ENCODE measurements around the gene SLC16A8.

SLC16A8 gene

DNA sequence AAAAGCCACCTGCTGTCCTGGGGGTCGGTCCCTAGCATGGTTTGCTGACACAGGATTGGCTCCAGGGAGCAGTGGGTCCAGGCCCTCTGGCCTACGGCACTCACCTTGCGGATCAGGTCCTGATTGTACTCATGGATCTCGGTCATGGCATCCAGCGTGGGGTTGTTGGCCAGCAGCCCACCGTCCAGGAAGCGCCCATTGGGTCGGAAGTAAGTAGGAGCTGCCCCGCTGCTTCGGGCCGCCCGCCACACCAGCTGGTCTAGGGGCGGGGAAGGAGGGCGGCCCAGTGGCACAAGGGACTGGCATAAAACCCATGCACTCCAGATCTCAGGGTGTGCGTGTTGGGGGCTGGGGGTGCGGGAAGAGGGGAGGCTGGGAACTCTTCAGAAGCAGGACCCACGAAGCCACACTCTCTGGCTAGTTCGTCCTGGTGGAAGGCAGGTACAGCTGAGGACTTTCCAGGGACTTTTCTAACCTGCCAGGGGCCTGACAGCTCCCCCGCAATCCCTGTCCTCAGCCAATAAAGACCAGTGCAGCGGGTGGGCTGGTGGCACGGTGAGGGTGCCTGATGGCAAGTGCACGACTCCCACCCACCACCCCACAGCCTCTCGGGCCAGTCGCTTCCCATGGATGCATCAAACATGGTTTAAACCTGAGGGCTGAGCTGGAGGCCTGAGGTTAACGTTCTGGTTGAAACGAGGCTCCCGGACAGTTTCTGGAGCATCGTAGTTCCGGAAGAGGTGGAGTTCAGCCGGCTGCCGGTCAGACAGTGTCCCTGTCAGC lies 31.6 kb upstream of the SLC16A8 start:
- Histone ChIP-seq H3K4me2 (no peak overlapping the region), H3K27ac (no peak overlapping the region), H3K79me2 (ENCODE audit: insufficient read depth, low read depth) (no peaks in the 10 kb centered on the region), H3K4me3 (IDR thresholded peaks at IDR 0.05; ENCODE audit: insufficient read depth, low read depth, low read length) (no peak overlapping the region), H2AFZ (ENCODE audit: low read depth) (no peak overlapping the region), H3K9ac (no peak overlapping the region), H3K27me3 (ENCODE audit: insufficient read depth, low read depth) (no peaks in the 10 kb centered on the region), H3K36me3 (ENCODE audit: insufficient read depth) (no peaks in the 10 kb centered on the region), H3K4me1 (ENCODE audit: low read depth, poor library complexity, severe bottlenecking) (peaks cover 9% of the 10 kb centered on the region), H4K20me1 (ENCODE audit: insufficient read depth) (no peaks in the 10 kb centered on the region)
- TF ChIP-seq, protein P1, sequence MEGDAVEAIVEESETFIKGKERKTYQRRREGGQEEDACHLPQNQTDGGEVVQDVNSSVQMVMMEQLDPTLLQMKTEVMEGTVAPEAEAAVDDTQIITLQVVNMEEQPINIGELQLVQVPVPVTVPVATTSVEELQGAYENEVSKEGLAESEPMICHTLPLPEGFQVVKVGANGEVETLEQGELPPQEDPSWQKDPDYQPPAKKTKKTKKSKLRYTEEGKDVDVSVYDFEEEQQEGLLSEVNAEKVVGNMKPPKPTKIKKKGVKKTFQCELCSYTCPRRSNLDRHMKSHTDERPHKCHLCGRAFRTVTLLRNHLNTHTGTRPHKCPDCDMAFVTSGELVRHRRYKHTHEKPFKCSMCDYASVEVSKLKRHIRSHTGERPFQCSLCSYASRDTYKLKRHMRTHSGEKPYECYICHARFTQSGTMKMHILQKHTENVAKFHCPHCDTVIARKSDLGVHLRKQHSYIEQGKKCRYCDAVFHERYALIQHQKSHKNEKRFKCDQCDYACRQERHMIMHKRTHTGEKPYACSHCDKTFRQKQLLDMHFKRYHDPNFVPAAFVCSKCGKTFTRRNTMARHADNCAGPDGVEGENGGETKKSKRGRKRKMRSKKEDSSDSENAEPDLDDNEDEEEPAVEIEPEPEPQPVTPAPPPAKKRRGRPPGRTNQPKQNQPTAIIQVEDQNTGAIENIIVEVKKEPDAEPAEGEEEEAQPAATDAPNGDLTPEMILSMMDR (conservative IDR thresholded peaks at IDR 0.05; ENCODE audit: low read depth, low read length), result no peak

DNA sequence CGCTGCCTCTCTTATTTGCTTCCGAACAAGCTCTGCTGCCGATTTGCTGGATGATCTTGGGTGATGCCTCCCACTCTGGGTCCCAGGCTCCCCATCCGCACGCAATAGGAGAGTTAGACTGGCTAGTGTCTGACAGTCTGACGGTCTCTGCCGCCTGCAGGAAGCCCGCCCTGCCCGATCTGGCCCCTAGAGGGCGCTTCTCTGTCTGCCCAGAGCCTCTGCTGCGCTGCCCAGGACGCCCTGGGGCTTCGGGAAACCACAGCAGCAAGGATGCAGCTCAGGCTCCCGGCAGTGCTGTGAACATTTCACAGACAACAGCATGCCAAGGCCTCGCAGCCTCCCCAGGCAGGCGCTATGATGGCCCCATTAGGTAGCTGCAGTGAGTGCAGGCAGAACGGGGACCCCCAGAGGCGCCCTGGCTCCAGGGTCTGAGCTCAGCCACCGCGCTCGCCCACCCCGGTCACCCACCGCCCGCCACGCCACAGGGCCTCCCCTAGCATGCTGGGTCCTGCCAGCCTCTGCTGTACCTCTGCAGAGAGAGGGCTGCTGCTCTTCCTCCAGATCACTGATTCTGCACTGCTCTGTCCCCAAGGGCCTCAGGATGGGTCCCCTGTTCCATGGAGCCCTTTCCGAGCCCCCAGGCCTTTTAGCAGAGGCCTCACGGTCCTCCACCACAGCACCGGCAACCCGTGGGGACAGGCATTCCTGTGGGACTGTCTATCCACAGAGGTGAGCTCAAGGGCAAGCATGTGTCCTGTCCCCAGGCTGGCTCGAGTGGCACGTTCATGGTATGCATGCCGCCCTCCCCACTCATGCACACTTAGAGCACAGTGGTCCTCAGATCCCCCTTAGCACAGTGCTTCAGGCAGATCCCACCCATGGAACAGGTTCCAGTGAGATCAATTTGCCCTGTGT lies 30.8 kb upstream of the SLC16A8 start:
- Histone ChIP-seq H3K4me1 (ENCODE audit: low read depth, poor library complexity, severe bottlenecking) (peaks cover 9% of the 10 kb centered on the region), H3K4me3 (IDR thresholded peaks at IDR 0.05; ENCODE audit: insufficient read depth, low read depth, low read length) (no peak overlapping the region), H3K79me2 (ENCODE audit: insufficient read depth, low read depth) (no peaks in the 10 kb centered on the region), H3K4me2 (peak overlapping the region; percentile 29; the same call in 1 of the 2 replicates), H3K27ac (no peak overlapping the region), H2AFZ (ENCODE audit: low read depth) (no peak overlapping the region), H3K36me3 (ENCODE audit: insufficient read depth) (no peaks in the 10 kb centered on the region), H3K27me3 (ENCODE audit: insufficient read depth, low read depth) (no peaks in the 10 kb centered on the region), H4K20me1 (ENCODE audit: insufficient read depth) (no peaks in the 10 kb centered on the region), H3K9ac (no peak overlapping the region)
- TF ChIP-seq, protein P1 (conservative IDR thresholded peaks at IDR 0.05; ENCODE audit: low read depth, low read length), result peak; percentile 86

DNA sequence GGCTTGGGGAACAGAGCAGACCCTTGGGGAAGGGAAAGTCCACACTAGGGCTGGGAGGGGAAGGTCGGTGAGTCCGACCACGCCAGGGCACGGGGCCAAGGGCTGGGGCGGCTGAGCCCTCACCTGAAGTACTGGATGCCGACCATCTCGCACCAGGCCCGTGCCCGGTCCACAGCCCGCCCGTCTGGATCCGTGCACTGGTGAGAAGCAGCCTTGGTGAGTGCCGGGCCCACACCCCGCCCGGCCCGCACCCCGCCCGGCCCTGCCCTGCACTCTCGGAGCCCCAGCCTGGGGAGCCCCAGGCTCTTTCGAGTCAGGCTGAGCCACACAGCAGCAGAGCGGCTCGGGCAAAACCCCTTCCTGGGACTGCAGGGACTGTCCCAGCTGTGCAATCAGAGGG lies 28.4 kb upstream of the SLC16A8 start:
- H3K4me2 ChIP-seq, result no peak overlapping the region
- no peak overlapping the region for H2AFZ ChIP-seq (ENCODE audit: low read depth)
- H3K36me3 ChIP-seq (ENCODE audit: insufficient read depth), result no peaks in the 10 kb centered on the region
- H3K9ac ChIP-seq, result no peak overlapping the region
- TF ChIP-seq, protein P1 (conservative IDR thresholded peaks at IDR 0.05; ENCODE audit: low read depth, low read length), result no peak
- no peak overlapping the region for H3K4me3 ChIP-seq (IDR thresholded peaks at IDR 0.05; ENCODE audit: insufficient read depth, low read depth, low read length)
- H3K27me3 ChIP-seq (ENCODE audit: insufficient read depth, low read depth), result no peaks in the 10 kb centered on the region
- no peaks in the 10 kb centered on the region for H3K79me2 ChIP-seq (ENCODE audit: insufficient read depth, low read depth)
- H3K4me1 ChIP-seq (ENCODE audit: low read depth, poor library complexity, severe bottlenecking), result peaks cover 16% of the 10 kb centered on the region
- H3K27ac ChIP-seq, result no peak overlapping the region
- H4K20me1 ChIP-seq (ENCODE audit: insufficient read depth), result no peaks in the 10 kb centered on the region

DNA sequence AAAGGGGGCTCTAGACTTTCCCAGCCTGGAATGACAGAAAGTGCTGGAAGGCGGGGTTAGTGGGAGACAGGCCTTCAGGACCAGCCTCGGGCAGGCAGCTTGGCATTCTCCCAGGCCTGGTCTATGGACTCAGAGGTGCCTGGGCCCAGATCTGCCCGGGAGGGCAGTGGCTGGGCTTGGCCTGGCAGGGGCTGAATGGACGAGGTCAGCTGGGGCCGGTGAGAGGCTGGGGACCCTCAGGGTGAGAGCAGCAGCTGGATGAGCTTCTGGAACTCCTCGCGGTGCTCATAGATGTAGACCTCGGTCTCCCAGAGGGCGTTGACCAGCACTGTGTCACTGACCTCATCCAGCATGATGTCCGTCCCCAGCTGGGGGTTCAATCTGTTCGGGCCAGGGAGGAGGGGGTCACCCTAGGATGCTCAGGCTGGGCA lies 28.0 kb upstream of the SLC16A8 start:
- Histone ChIP-seq H3K36me3 (ENCODE audit: insufficient read depth) (no peaks in the 10 kb centered on the region), H2AFZ (ENCODE audit: low read depth) (no peak overlapping the region), H3K27me3 (ENCODE audit: insufficient read depth, low read depth) (no peaks in the 10 kb centered on the region), H4K20me1 (ENCODE audit: insufficient read depth) (no peaks in the 10 kb centered on the region), H3K79me2 (ENCODE audit: insufficient read depth, low read depth) (no peaks in the 10 kb centered on the region), H3K4me3 (IDR thresholded peaks at IDR 0.05; ENCODE audit: insufficient read depth, low read depth, low read length) (no peak overlapping the region), H3K4me1 (ENCODE audit: low read depth, poor library complexity, severe bottlenecking) (peaks cover 16% of the 10 kb centered on the region), H3K9ac (no peak overlapping the region), H3K4me2 (no peak overlapping the region), H3K27ac (no peak overlapping the region)
- TF ChIP-seq, protein P1 (conservative IDR thresholded peaks at IDR 0.05; ENCODE audit: low read depth, low read length), result no peak
